ENCODE data around the gene HSD17B14. TPM values are rescaled to one million over a fixed set of nuclear protein-coding genes. Genes with fewer than 3 reads are reported as not detected.
A peak's percentile ranks its signal among the peaks of the same experiment; 100 is the strongest.

Gene HSD17B14
- total and polyA plus RNA-seq, 4 donors, result 13.7 to 18.9 (median 15.2) TPM

- Histone ChIP-seq H3K4me1 (ENCODE audit: control insufficient read depth in 1 of 2, insufficient read depth in 2 of 2, low read length in 2 of 2) (no peaks in the 10 kb centered on the region), H3K36me3 (ENCODE audit: control insufficient read depth in 1 of 2, insufficient read depth in 2 of 2, low read length in 1 of 2) (no peaks in the 10 kb centered on the region), H3K27me3 (ENCODE audit: control insufficient read depth in 1 of 2, insufficient read depth in 2 of 2, low read length in 1 of 2) (no peaks in the 10 kb centered on the region), H3K4me3 (ENCODE audit: low read length in 2 of 2) (no peak overlapping the region), H3K9me3 (ENCODE audit: control insufficient read depth, low read length) (no peaks in the 10 kb centered on the region), H3K27ac (ENCODE audit: low read depth in 1 of 2, low read length in 2 of 2) (no peak overlapping the region)
- DNase-seq (no peak), ATAC-seq (ENCODE audit: low FRiP score) (no peak)
- intact Hi-C loops (cut with DNase I), result no loop called here
- WGBS, 2 donors, result 88 to 90% methylated on average over 41 to 44 of the region's 44 CpGs
Observed at GRCh38 chr19:48799358-48800300, 36.7 kb downstream of the HSD17B14 start.

DNA sequence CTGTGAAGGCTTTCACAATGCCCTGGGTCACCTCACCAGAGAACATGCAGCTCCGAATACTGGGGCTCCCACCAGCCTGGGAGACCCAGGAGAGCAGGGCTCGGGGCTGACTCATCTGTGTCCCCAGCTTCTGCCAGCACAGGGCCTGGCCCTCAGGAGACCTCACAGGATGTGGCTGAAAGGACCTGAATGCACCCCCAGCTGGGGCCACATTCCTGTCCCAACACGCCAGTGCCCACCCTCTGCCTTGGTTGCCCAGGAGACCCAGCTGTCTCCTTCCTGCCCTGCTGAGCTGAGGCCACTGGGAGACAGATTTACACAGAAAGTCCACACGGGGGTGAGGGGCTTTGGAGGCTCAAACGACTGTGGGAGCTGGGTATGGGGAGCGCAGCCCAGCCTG, 37.4 kb downstream of the HSD17B14 start:
- DNase-seq, result no peak
- WGBS, 2 donors, result 55 to 58% methylated on average over 6 of the region's 6 CpGs
- no peak for ATAC-seq (ENCODE audit: low FRiP score)
- Histone ChIP-seq H3K4me1 (ENCODE audit: control insufficient read depth in 1 of 2, insufficient read depth in 2 of 2, low read length in 2 of 2) (no peaks in the 10 kb centered on the region), H3K4me3 (ENCODE audit: low read length in 2 of 2) (no peak overlapping the region), H3K36me3 (ENCODE audit: control insufficient read depth in 1 of 2, insufficient read depth in 2 of 2, low read length in 1 of 2) (no peaks in the 10 kb centered on the region), H3K9me3 (ENCODE audit: control insufficient read depth, low read length) (no peaks in the 10 kb centered on the region), H3K27me3 (ENCODE audit: control insufficient read depth in 1 of 2, insufficient read depth in 2 of 2, low read length in 1 of 2) (no peaks in the 10 kb centered on the region), H3K27ac (ENCODE audit: low read depth in 1 of 2, low read length in 2 of 2) (no peak overlapping the region)
- intact Hi-C loops (cut with DNase I), result no loop called here

- Histone ChIP-seq H3K36me3 (ENCODE audit: control insufficient read depth in 1 of 2, insufficient read depth in 2 of 2, low read length in 1 of 2) (no peaks in the 10 kb centered on the region), H3K4me3 (ENCODE audit: low read length in 2 of 2) (no peak overlapping the region), H3K4me1 (ENCODE audit: control insufficient read depth in 1 of 2, insufficient read depth in 2 of 2, low read length in 2 of 2) (no peaks in the 10 kb centered on the region), H3K9me3 (ENCODE audit: control insufficient read depth, low read length) (no peaks in the 10 kb centered on the region), H3K27me3 (ENCODE audit: control insufficient read depth in 1 of 2, insufficient read depth in 2 of 2, low read length in 1 of 2) (no peaks in the 10 kb centered on the region), H3K27ac (ENCODE audit: low read depth in 1 of 2, low read length in 2 of 2) (no peak overlapping the region)
- ATAC-seq (ENCODE audit: low FRiP score) (no peak), DNase-seq (no peak)
- 89 to 92% methylated on average over 7 of the region's 7 CpGs for WGBS, 2 donors
- intact Hi-C loops (cut with DNase I), result no loop called here
Observed at GRCh38 chr19:48797103-48797502, 39.2 kb downstream of the HSD17B14 start.

DNA sequence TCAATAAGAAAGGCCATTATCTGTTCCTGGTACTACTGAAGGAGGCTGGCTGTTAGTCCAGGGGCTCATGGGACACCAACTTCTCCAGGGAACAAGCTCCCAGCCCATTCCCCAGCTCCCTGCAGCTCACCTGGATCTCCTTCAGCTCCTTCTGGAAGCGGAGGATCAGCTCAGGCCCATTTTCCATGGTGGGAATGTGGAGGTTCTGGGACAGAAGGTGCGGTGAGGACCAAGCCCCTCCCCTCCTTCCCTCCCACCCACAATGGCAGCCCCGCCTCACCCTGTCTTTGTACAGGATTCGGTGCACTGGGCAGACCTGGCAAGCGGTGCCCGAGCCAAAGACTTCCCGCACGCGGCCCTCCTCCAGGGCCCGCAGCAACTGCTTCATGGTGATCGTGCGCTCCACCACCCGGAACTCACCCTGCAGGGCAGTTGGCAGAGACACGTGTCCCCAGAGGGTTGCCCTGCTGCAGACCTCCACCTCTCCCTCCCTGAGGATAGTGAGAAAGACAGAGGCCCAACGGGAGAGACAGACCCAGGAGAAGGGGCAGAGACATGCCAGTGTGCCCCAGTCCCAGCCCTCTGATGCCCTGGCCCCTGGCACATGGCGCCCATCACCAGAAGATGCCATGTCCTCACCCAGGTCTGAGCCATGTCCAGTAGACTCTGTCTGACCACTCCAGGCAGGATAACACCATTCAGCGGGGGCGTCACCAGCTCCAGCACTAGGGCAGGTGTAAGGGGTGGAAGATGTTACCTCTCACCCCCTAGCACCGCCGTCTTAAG, 39.8 kb downstream of the HSD17B14 start:
- H3K4me1 ChIP-seq (ENCODE audit: control insufficient read depth in 1 of 2, insufficient read depth in 2 of 2, low read length in 2 of 2), result no peaks in the 10 kb centered on the region
- H3K9me3 ChIP-seq (ENCODE audit: control insufficient read depth, low read length), result no peaks in the 10 kb centered on the region
- intact Hi-C loops (cut with DNase I), result no loop called here
- H3K27me3 ChIP-seq (ENCODE audit: control insufficient read depth in 1 of 2, insufficient read depth in 2 of 2, low read length in 1 of 2), result no peaks in the 10 kb centered on the region
- WGBS, 2 donors, result 89 to 90% methylated on average over 20 of the region's 20 CpGs
- peak overlapping the region in 1 of 2 donors; percentile 83 for H3K27ac ChIP-seq (ENCODE audit: low read depth in 1 of 2, low read length in 2 of 2)
- DNase-seq (no peak), ATAC-seq (ENCODE audit: low FRiP score) (no peak)
- no peaks in the 10 kb centered on the region for H3K36me3 ChIP-seq (ENCODE audit: control insufficient read depth in 1 of 2, insufficient read depth in 2 of 2, low read length in 1 of 2)
- H3K4me3 ChIP-seq (ENCODE audit: low read length in 2 of 2), result no peak overlapping the region

DNA sequence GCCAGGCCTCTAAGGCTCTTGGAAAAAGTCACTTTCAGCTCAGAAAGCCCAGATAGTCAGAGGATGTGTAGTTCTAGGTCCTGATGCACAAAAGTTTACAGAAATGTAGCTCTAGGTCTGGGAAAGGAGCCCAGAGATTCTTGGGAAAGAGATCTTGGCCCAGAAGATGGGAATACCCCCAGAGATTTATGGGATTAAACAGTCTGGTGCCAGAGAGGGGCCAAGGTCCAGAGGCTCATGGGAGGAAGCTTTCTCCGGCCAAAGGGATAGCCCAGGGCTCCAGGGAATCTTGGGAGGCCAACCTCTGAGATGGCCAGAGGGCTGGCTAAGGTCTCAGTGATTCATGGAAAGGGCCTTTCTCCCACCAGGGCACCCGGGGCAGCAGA, 40.6 kb downstream of the HSD17B14 start:
- intact Hi-C loops (cut with DNase I), result loop anchor here (1.0 kb wide), 1 partner anchor 40 kb away; no protein-coding TSS in a partner anchor
- H3K36me3 ChIP-seq (ENCODE audit: control insufficient read depth in 1 of 2, insufficient read depth in 2 of 2, low read length in 1 of 2), result no peaks in the 10 kb centered on the region

GRCh38 chr19:48795055-48795684, 41.1 kb downstream of the HSD17B14 start:
- Histone ChIP-seq H3K36me3 (ENCODE audit: control insufficient read depth in 1 of 2, insufficient read depth in 2 of 2, low read length in 1 of 2) (no peaks in the 10 kb centered on the region), H3K27ac (ENCODE audit: low read depth in 1 of 2, low read length in 2 of 2) (peak overlapping the region; percentile 46 to 52), H3K4me1 (ENCODE audit: control insufficient read depth in 1 of 2, insufficient read depth in 2 of 2, low read length in 2 of 2) (no peaks in the 10 kb centered on the region), H3K4me3 (ENCODE audit: low read length in 2 of 2) (peak overlapping the region in 1 of 2 donors; percentile 11), H3K9me3 (ENCODE audit: control insufficient read depth, low read length) (no peaks in the 10 kb centered on the region), H3K27me3 (ENCODE audit: control insufficient read depth in 1 of 2, insufficient read depth in 2 of 2, low read length in 1 of 2) (no peaks in the 10 kb centered on the region)
- intact Hi-C loops (cut with DNase I), result loop anchor here (1.0 kb wide), 1 partner anchor 40 kb away; no protein-coding TSS in a partner anchor
- WGBS, 2 donors, result 0 to 1% methylated on average over 38 of the region's 38 CpGs
- peak; percentile 97 for ATAC-seq (ENCODE audit: low FRiP score)
- DNase-seq, result peak; percentile 95 to 96

More for the DNA sequence above, 40.6 kb downstream of the HSD17B14 start:
- Histone ChIP-seq H3K27me3 (ENCODE audit: control insufficient read depth in 1 of 2, insufficient read depth in 2 of 2, low read length in 1 of 2) (no peaks in the 10 kb centered on the region), H3K4me1 (ENCODE audit: control insufficient read depth in 1 of 2, insufficient read depth in 2 of 2, low read length in 2 of 2) (no peaks in the 10 kb centered on the region), H3K4me3 (ENCODE audit: low read length in 2 of 2) (no peak overlapping the region), H3K9me3 (ENCODE audit: control insufficient read depth, low read length) (no peaks in the 10 kb centered on the region), H3K27ac (ENCODE audit: low read depth in 1 of 2, low read length in 2 of 2) (peak overlapping the region; percentile 52 to 83)
- DNase-seq (peak; percentile 68 to 83), ATAC-seq (ENCODE audit: low FRiP score) (peak; percentile 84)
- WGBS, 2 donors, result 13 to 15% methylated on average over 2 of the region's 2 CpGs

DNA sequence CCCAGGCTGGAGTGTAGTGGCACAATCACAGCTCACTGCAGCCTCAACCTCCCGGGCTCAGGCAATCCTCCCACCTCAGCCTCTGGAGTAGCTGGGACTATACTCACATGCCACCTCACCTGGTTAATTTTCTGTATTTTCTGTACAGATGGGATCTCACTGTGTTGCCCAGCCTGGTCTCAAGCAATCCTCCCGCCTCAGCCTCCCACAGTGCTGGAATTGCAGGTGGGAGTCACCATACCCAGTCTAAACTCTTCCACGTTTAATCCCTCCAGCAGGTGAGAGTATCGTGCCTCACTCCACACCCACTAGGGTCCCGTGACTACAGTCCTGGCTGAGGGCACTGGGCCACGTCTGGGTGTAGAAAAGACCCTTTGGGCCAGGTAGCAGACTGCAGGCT, 42.0 kb downstream of the HSD17B14 start:
- intact Hi-C loops (cut with DNase I), result loop anchor here in 1 of 2 donors (5.0 kb wide), 1 partner anchor 173 kb away; the partner anchor contains the start of gene FTL
- no peak overlapping the region for H3K27ac ChIP-seq (ENCODE audit: low read depth in 1 of 2, low read length in 2 of 2)
- H3K4me1 ChIP-seq (ENCODE audit: control insufficient read depth in 1 of 2, insufficient read depth in 2 of 2, low read length in 2 of 2), result no peaks in the 10 kb centered on the region
- DNase-seq, result no peak
- WGBS, 2 donors, result 77 to 79% methylated on average over 6 of the region's 6 CpGs
- no peaks in the 10 kb centered on the region for H3K36me3 ChIP-seq (ENCODE audit: control insufficient read depth in 1 of 2, insufficient read depth in 2 of 2, low read length in 1 of 2)
- no peaks in the 10 kb centered on the region for H3K9me3 ChIP-seq (ENCODE audit: control insufficient read depth, low read length)
- no peak for ATAC-seq (ENCODE audit: low FRiP score)
- H3K27me3 ChIP-seq (ENCODE audit: control insufficient read depth in 1 of 2, insufficient read depth in 2 of 2, low read length in 1 of 2), result no peaks in the 10 kb centered on the region
- H3K4me3 ChIP-seq (ENCODE audit: low read length in 2 of 2), result no peak overlapping the region

DNA sequence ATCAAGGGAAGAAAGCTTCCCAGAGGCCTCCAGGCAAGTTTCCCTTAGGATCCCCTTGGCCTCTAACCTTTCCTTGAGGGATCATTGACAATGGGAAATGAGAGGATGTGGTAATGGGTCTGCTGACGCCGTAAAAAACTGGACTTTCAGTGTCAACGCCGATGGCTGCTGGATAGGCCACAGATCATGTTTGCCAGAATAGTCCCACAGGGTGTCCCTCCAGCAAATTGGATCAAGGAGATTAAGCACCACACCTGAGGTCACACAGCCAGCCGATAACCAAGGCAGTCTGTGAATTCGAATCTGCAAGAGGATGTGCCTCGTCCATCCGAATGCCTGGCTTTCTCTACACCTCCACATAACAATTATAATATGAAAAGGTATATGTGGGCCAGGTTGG, 43.0 kb downstream of the HSD17B14 start:
- H3K36me3 ChIP-seq (ENCODE audit: control insufficient read depth in 1 of 2, insufficient read depth in 2 of 2, low read length in 1 of 2), result no peaks in the 10 kb centered on the region
- intact Hi-C loops (cut with DNase I), result loop anchor here in 1 of 2 donors (5.0 kb wide), 1 partner anchor 174 kb away; the partner anchor contains the start of gene FTL
- no peaks in the 10 kb centered on the region for H3K4me1 ChIP-seq (ENCODE audit: control insufficient read depth in 1 of 2, insufficient read depth in 2 of 2, low read length in 2 of 2)
- no peaks in the 10 kb centered on the region for H3K9me3 ChIP-seq (ENCODE audit: control insufficient read depth, low read length)
- ATAC-seq (ENCODE audit: low FRiP score) (no peak), DNase-seq (no peak)
- no peak overlapping the region for H3K27ac ChIP-seq (ENCODE audit: low read depth in 1 of 2, low read length in 2 of 2)
- WGBS, 2 donors, result 64 to 77% methylated on average over 8 of the region's 8 CpGs
- H3K27me3 ChIP-seq (ENCODE audit: control insufficient read depth in 1 of 2, insufficient read depth in 2 of 2, low read length in 1 of 2), result no peaks in the 10 kb centered on the region
- no peak overlapping the region for H3K4me3 ChIP-seq (ENCODE audit: low read length in 2 of 2)
